Endometrium (tissue), 2 donors: ENCODE results near the gene BUB3.

Experiments
- FAIRE-seq: peaks from 2 replicates; lab custom pipeline; 2012; peaks lifted over from hg19 to GRCh38; lab: Jason Lieb, UNC
- donor health status: control.
- donor health status: control.

Gene BUB3

DNA sequence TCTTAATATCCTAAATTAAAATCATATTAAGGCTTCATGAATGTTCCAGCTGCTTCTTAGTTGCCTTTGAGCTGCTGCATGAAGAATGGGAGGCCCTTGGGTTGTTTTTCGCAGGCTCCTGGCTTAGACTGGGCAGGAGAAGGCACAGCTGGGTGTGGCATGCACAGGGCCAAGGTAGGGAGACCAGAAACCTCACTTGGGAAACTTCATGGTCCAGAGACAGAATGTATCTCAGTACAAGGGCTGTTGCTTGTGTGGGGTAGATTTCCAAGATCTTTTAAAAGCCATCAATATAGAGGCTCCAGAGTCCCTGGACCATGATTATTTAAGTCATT is 49.9 kb downstream of the BUB3 start:
- no peak for FAIRE-seq

DNA sequence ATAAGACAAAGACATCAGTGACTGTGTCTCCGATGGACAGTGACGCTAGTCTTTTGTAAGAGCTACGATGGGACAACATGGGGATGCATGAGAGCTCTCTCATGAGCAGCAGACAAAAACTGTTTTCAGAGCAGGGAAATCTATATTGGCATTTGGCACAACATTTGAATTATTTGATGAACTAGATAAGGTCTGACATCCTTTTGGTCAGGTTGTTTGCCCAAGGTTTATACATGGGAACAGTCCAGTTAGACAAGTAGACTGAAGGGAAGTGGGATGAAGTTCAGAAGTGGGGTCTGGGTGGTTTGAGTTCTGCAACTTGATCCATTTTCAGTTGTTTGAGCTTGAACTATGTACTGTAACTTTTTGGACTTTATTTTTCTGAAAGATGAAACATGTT is 50.8 kb downstream of the BUB3 start:
- FAIRE-seq = no peak

DNA sequence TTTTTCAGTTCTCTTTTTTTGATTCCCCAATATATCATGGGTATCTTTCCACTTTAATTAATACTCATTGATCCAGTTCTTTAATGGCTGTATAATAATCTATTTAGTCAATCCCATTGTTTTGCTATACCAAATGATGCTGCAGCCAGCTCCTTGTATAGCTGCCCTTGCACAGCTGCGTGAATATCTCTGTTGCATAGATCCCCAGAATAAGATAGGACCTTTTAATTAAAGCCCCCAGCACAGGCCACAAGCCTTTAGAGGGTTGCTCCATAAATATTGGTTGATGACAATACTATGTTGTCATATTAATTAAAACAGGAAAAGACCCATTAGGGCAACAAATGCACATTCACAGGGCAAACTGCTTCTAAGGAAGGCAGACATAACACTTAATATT is 57.9 kb downstream of the BUB3 start:
- FAIRE-seq = no peak

DNA sequence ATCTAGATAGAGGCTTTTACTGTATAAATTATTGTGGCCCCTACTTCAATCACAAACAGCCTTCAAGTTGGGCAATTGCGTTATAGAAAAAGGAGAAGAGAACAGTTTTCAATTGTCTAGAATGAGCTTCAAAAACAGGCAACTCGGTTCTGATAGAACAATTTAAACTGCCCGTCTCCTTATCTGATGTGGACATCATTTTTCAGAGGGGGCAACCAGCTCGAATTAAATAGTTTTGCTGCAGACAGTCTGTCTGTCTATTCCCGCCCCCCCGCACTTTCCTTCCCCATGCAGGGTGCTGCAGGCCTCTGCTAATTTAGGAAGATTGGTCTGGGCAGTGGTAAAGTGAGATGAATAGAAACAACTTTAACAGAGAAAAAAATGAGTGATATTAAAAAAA is 58.4 kb downstream of the BUB3 start:
- FAIRE-seq = no peak

DNA sequence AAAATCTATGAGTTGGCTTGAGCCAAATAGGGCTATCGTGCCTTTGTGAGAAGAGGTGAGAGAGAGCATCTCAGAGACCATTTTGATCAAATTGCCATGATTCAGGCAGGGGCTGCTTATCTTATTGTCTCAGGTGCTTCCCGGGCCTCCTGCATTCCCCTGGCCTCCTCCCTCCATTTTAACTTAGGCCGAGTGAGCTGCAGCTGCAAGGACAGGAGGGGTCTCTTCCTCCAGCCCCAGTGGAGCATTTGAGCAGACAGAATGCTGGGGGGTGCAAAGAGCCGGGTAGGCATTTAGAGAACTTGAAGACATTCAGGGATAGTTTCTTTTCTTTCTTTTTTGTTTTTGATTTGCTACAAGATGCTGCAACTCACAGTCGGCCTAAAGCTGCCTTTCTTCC is 59.0 kb downstream of the BUB3 start:
- FAIRE-seq = no peak
